Sigmoid colon (tissue), 7 donors: ENCODE measurements around the gene IFITM2. TPM values are rescaled to one million over a fixed set of nuclear protein-coding genes. Genes with fewer than 3 reads are reported as not detected.

Experiments
- DNase-seq: peaks from one replicate; pipeline ENCODE4 v3.0.0-alpha.2; 2019
- H3K27ac ChIP-seq, 4 donors: fragments of 200-600 bp; sonication (generic); one replicate each; pipeline ENCODE4 v1.5.1; 2016 to 2019; ENCODE audit warnings: mild to moderate bottlenecking in 1 of 4
- H3K27me3 ChIP-seq, 3 donors: fragments of 200-600 bp; sonication (generic); one replicate each; pipeline ENCODE4 v1.5.1; 2019; ENCODE audit warnings: mild to moderate bottlenecking in 1 of 3
- H3K36me3 ChIP-seq, 4 donors: fragments of 200-600 bp; sonication (generic); one replicate each; pipeline ENCODE4 v1.5.1; 2016 to 2019
- H3K4me1 ChIP-seq, 4 donors: fragments of 200-600 bp; sonication (generic); one replicate each; pipeline ENCODE4 v1.5.1; 2017 to 2019
- H3K4me3 ChIP-seq, 4 donors: fragments of 200-600 bp; sonication (generic); one replicate each; pipeline ENCODE4 v1.5.1; 2017 to 2019; ENCODE audit warnings: mild to moderate bottlenecking in 2 of 4, moderate library complexity in 1 of 4
- H3K9me3 ChIP-seq, 4 donors: fragments of 200-600 bp in 3 of 4; sonication (generic) in 3 of 4; one replicate each; pipeline versions ENCODE4 v1.5.1 to v1.6.1; 2013 to 2019
- CTCF ChIP-seq, 4 experiments: fragments of 450-650 bp in 3 of 4; fragments of 200-600 bp in 1 of 4; IDR thresholded peaks; one replicate each; pipeline ENCODE4 v1.5.1; 2016 to 2019; ENCODE audit warnings: antibody characterized with exemption in 4 of 4, mild to moderate bottlenecking in 3 of 4, moderate library complexity in 2 of 4
- EP300 ChIP-seq, 4 donors: sonication (generic); formaldehyde crosslinking; IDR thresholded peaks; one replicate each; pipeline ENCODE4 v1.6.1; 2017; ENCODE audit warnings: antibody characterized with exemption in 4 of 4
- POLR2A ChIP-seq, 2 donors: fragments of 450-650 bp; IDR thresholded peaks; one replicate each; pipeline ENCODE4 v1.6.1; 2016; ENCODE audit warnings: antibody characterized with exemption in 2 of 2, mild to moderate bottlenecking in 2 of 2, moderate library complexity in 2 of 2
- POLR2AphosphoS5 ChIP-seq, 4 donors: sonication (generic); formaldehyde crosslinking; IDR thresholded peaks; one replicate each; pipeline ENCODE4 v1.6.1; 2017; ENCODE audit warnings: antibody characterized with exemption in 4 of 4
- WGBS, 2 donors: extraction: QIAGEN DNeasy Blood & Tissue Kit; methylation state at CpG; one replicate each; pipeline ENCODE4 v1.1.7; 2013; 5-methylcytosine and 5-hydroxymethylcytosine counted together
- intact Hi-C: fragments of 100-400 bp; cut with DNase I; formaldehyde crosslinking; loops from one replicate; pipeline ENCODE4 v1.15.1; 2023
- polyA plus RNA-seq, 3 donors: library from polyadenylated mRNA; stranded (reverse); fragments of 200-250 nt; gene quantifications; one replicate each; pipeline ENCODE4 v1.2.3, GENCODE V29; 2013
- total RNA-seq, 4 donors: library from RNA; depleted of rRNA; stranded (reverse); fragments of >200 nt; gene quantifications; one replicate each; pipeline ENCODE4 v1.1.0, GENCODE V29; 2016
- donor health status: healthy with polysubstance abuse.
- donor health status: Bipolar disorder and iron deficiency.
- donor health status: healthy.

IFITM2 gene
- total and polyA plus RNA-seq, 7 donors: 73.3 to 461 (median 161) TPM

GRCh38 chr11:294780-295179 is 12.8 kb upstream of the IFITM2 start:
- DNase-seq: peak; percentile 60
- TF ChIP-seq POLR2A (IDR thresholded peaks at IDR 0.05): no peak
- TF ChIP-seq CTCF (IDR thresholded peaks at IDR 0.05): no peak
- no peak for TF ChIP-seq EP300 (IDR thresholded peaks at IDR 0.05)
- TF ChIP-seq POLR2AphosphoS5 (IDR thresholded peaks at IDR 0.05): no peak
- peaks cover 0 to 6% (median 2%) of the 10 kb centered on the region in 4 donors for H3K4me1 ChIP-seq
- H3K27me3 ChIP-seq: peaks cover 18 to 43% (median 21%) of the 10 kb centered on the region in 3 donors
- no peak overlapping the region for H3K4me3 ChIP-seq
- H3K9me3 ChIP-seq: no peaks in the 10 kb centered on the region
- H3K27ac ChIP-seq: no peak overlapping the region
- intact Hi-C loops: no loop called here
- WGBS, 2 donors: 88 to 95% methylated on average over 16 of the region's 16 CpGs
- H3K36me3 ChIP-seq: peaks cover 0 to 14% (median 0%) of the 10 kb centered on the region in 4 donors

- H3K27me3 ChIP-seq: peaks cover 22 to 51% (median 28%) of the 10 kb centered on the region in 3 donors
- peak; percentile 59 for DNase-seq
- no peak overlapping the region for H3K27ac ChIP-seq
- 84 to 86% methylated on average over 26 of the region's 26 CpGs for WGBS, 2 donors
- H3K4me1 ChIP-seq: no peaks in the 10 kb centered on the region
- intact Hi-C loops: no loop called here
- H3K36me3 ChIP-seq: peaks cover 0 to 14% (median 0%) of the 10 kb centered on the region in 4 donors
- no peak for TF ChIP-seq EP300 (IDR thresholded peaks at IDR 0.05)
- no peak for TF ChIP-seq POLR2A (IDR thresholded peaks at IDR 0.05)
- TF ChIP-seq POLR2AphosphoS5 (IDR thresholded peaks at IDR 0.05): no peak
- TF ChIP-seq CTCF (IDR thresholded peaks at IDR 0.05): no peak
- no peaks in the 10 kb centered on the region for H3K9me3 ChIP-seq
- no peak overlapping the region for H3K4me3 ChIP-seq
Observed at GRCh38 chr11:295351-296170, 12.1 kb upstream of the IFITM2 start.

DNA sequence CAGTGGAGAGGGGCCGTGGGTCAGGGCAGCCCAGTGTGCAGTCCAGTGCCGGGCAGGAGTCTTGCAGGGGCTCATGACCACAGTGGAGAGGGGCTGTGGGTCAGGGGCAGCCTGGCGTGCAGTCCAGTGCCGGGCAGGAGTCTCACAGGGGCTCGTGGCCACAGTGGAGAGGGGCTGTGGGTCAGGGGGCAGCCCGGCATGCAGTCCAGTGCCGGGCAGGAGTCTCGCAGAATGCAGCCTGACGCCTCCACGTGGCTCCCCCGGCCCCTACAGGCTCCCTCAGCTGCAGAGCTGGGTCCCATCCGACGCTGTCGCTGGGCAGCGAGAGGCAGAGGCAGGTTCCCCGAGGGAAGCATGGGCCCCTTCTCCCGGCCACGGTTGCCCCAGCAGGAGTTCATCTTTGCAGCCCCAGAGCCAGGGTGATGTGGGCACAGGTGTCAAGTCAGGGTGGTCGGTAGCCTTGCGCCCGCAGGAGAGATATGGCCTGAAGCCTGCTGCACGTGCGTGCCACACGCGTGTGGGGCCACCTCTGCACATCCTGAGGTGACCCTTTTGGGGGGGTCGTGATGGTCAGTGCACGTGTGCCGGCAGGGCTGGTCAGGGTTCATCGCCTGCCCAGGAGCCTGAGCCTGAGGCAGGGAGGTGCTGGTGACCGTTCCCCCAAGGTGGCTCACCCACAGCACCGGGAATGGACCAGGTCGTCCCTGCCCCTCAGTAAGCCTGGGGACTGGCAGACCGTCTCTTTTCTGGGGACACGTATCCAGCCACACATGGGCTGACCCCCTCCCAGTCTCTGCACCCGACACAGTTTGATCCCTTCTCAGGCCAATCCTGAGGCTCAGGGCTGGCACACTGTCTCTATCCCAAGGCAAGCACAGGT is 11.2 kb upstream of the IFITM2 start:
- intact Hi-C loops: no loop called here
- Histone ChIP-seq H3K9me3 (no peaks in the 10 kb centered on the region), H3K4me3 (no peak overlapping the region), H3K4me1 (no peaks in the 10 kb centered on the region), H3K27me3 (peaks cover 22 to 58% (median 28%) of the 10 kb centered on the region in 3 donors), H3K27ac (no peak overlapping the region), H3K36me3 (peaks cover 0 to 11% (median 0%) of the 10 kb centered on the region in 4 donors)
- peak; percentile 64 for DNase-seq
- no peak for TF ChIP-seq EP300 (IDR thresholded peaks at IDR 0.05)
- no peak for TF ChIP-seq POLR2A (IDR thresholded peaks at IDR 0.05)
- 70 to 85% methylated on average over 35 of the region's 35 CpGs for WGBS, 2 donors

DNA sequence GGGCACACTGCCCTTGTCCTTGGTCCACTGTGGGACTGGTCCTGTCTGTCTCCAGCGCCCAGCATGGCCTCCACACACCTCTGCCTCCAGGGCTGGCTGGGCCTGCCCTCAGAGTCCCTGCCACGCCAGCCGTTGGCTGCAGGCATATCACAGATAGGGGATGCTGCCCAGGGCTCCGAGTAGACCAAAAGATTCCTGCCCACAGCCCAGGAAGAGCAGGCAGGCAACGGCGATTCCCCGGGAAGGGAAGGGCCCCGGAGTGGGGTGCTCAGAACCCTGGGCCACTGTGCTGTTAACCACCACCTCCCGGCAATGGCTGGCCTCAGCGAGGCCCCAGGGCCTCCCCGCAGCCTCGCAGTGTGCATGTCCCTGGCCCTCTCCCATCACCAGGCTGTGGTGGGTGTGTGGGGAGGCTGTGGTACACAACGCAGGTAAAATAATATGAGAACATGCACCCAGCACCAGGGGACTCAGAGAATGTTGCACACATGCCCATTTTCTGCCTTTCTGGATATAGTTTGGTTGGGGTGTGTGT is 10.5 kb upstream of the IFITM2 start:
- Histone ChIP-seq H3K9me3 (no peaks in the 10 kb centered on the region), H3K4me3 (no peak overlapping the region), H3K27me3 (peaks cover 22 to 58% (median 28%) of the 10 kb centered on the region in 3 donors), H3K27ac (no peak overlapping the region), H3K36me3 (peaks cover 0 to 11% (median 0%) of the 10 kb centered on the region in 4 donors), H3K4me1 (no peaks in the 10 kb centered on the region)
- intact Hi-C loops: no loop called here
- DNase-seq: peak; percentile 63
- TF ChIP-seq POLR2A (IDR thresholded peaks at IDR 0.05) (no peak), POLR2AphosphoS5 (IDR thresholded peaks at IDR 0.05) (no peak)
- 31 to 77% methylated on average over 13 of the region's 13 CpGs for WGBS, 2 donors

- H3K4me1 ChIP-seq: no peaks in the 10 kb centered on the region
- no peak overlapping the region for H3K27ac ChIP-seq
- intact Hi-C loops: no loop called here
- DNase-seq: peak; percentile 74
- no peaks in the 10 kb centered on the region for H3K9me3 ChIP-seq
- 27 to 59% methylated on average over 26 of the region's 26 CpGs for WGBS, 2 donors
- peaks cover 0 to 11% (median 0%) of the 10 kb centered on the region in 4 donors for H3K36me3 ChIP-seq
- H3K4me3 ChIP-seq: no peak overlapping the region
- TF ChIP-seq EP300 (IDR thresholded peaks at IDR 0.05) (no peak), POLR2A (IDR thresholded peaks at IDR 0.05) (no peak), CTCF (IDR thresholded peaks at IDR 0.05) (no peak), POLR2AphosphoS5 (IDR thresholded peaks at IDR 0.05) (no peak)
- H3K27me3 ChIP-seq: peaks cover 22 to 58% (median 28%) of the 10 kb centered on the region in 3 donors
Observed at GRCh38 chr11:297586-298405, 9.8 kb upstream of the IFITM2 start.
